Mesendoderm (in vitro differentiated cells): Measurements from ENCODE around the gene ADAMTS7.
"Not testable (repeated sequence)": the region's sequence is repeated elsewhere in the genome, so short reads cannot be mapped to it uniquely, and the experiment has no call there.

Experiments used
- DNase-seq: peaks from one replicate; pipeline ENCODE4 v3.0.0; 2013
- H2AK5ac ChIP-seq: 2 replicates; pipeline ENCODE4 v1.6.1; 2013; ENCODE audit warnings: low read length, inconsistent platforms
- H2BK120ac ChIP-seq: 2 replicates; pipeline ENCODE4 v1.6.1; 2013; ENCODE audit warnings: low read depth, mild to moderate bottlenecking, low read length, moderate library complexity, mixed read lengths
- H2BK15ac ChIP-seq: replicated peaks from 2 replicates; pipeline ENCODE4 v1.6.1; 2013; ENCODE audit warnings: low read depth, mild to moderate bottlenecking, moderate library complexity
- H2BK5ac ChIP-seq: 2 replicates; pipeline ENCODE4 v1.6.1; 2013; ENCODE audit warnings: low read length, inconsistent platforms
- H3K18ac ChIP-seq: 2 replicates; pipeline ENCODE4 v1.6.1; 2013; ENCODE audit warnings: mild to moderate bottlenecking, low read length, mixed read lengths
- H3K23ac ChIP-seq: one replicate; pipeline ENCODE4 v1.6.1; 2013; ENCODE audit warnings: low read length
- H3K27ac ChIP-seq: 2 replicates; pipeline ENCODE4 v1.5.1; 2013; ENCODE audit warnings: low read depth, mild to moderate bottlenecking, inconsistent platforms, low read length, moderate library complexity
- H3K27me3 ChIP-seq: 2 replicates; pipeline ENCODE4 v1.6.1; 2013; ENCODE audit warnings: low read length, control low read depth, mild to moderate bottlenecking, inconsistent platforms; ENCODE audit not compliant: insufficient read depth, poor library complexity
- H3K36me3 ChIP-seq: 2 replicates; pipeline ENCODE4 v1.6.1; 2013; ENCODE audit warnings: low read length, inconsistent platforms; ENCODE audit not compliant: control insufficient read depth, insufficient read depth
- H3K4ac ChIP-seq: one replicate; pipeline ENCODE4 v1.6.1; 2013; ENCODE audit warnings: low read depth, mild to moderate bottlenecking, low read length, moderate library complexity
- H3K4me1 ChIP-seq: 2 replicates; pipeline ENCODE4 v1.6.1; 2013; ENCODE audit warnings: low read depth, low read length, inconsistent platforms; ENCODE audit not compliant: control insufficient read depth
- H3K4me2 ChIP-seq: 2 replicates; pipeline ENCODE4 v1.6.1; 2013; ENCODE audit warnings: low read length
- H3K4me3 ChIP-seq: 2 replicates; pipeline ENCODE4 v1.5.1; 2013; ENCODE audit warnings: mild to moderate bottlenecking, low read length
- H3K56ac ChIP-seq: one replicate; pipeline ENCODE4 v1.6.1; 2013; ENCODE audit warnings: low read length
- H3K79me1 ChIP-seq: 2 replicates; pipeline ENCODE4 v1.6.1; 2013; ENCODE audit warnings: low read length, inconsistent platforms
- H3K79me2 ChIP-seq: 2 replicates; pipeline ENCODE4 v1.6.1; 2013; ENCODE audit warnings: mild to moderate bottlenecking, low read length; ENCODE audit not compliant: control insufficient read depth, insufficient read depth
- H3K9ac ChIP-seq: 2 replicates; pipeline ENCODE4 v1.6.1; 2013; ENCODE audit warnings: low read length, inconsistent platforms
- H4K5ac ChIP-seq: one replicate; pipeline ENCODE4 v1.6.1; 2013; ENCODE audit warnings: low read length
- H4K8ac ChIP-seq: one replicate; pipeline ENCODE4 v1.6.1; 2013; ENCODE audit warnings: low read depth, mild to moderate bottlenecking, control low read depth, low read length, moderate library complexity
- WGBS: extraction: QIAGEN DNeasy Blood & Tissue Kit; methylation state at CpG from one replicate; pipeline ENCODE4 v1.1.7; 2013; ENCODE audit warnings: low lambda C conversion rate, missing lambda C conversion rate; ENCODE audit not compliant: insufficient coverage; ENCODE audit errors: extremely low coverage; 5-methylcytosine and 5-hydroxymethylcytosine counted together

Gene ADAMTS7

DNA sequence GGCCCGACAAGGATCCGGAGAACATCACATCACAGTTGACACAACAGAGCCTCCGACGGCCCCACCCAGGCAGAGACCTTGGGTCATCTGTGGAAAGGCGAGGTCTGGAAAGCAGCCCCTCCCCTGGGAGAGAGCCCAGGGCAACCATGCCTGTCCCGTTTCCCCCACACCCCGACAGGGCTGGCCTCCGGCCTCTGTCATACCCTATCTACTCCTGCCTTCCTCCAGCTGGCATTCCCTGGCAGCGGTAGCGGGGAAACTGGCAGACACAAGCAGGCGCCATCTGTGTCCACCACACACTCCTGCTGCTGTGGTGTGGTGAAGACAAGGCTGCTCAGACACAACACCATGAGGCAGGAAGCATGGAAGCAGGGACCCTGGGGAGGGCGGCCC lies 33.3 kb downstream of the ADAMTS7 start:
- not testable (repeated sequence) for H2BK5ac ChIP-seq, H4K5ac ChIP-seq, H3K79me2 ChIP-seq, H3K4ac ChIP-seq, H3K23ac ChIP-seq, H4K8ac ChIP-seq, H2BK120ac ChIP-seq, H3K27ac ChIP-seq, H3K4me3 ChIP-seq, H2AK5ac ChIP-seq, H3K36me3 ChIP-seq, DNase-seq, H3K79me1 ChIP-seq, H3K27me3 ChIP-seq, H3K4me2 ChIP-seq, H2BK15ac ChIP-seq, H3K9ac ChIP-seq, H3K4me1 ChIP-seq, H3K18ac ChIP-seq, H3K56ac ChIP-seq
- no CpG with 5 or more reads among the region's 12 CpGs for WGBS

DNA sequence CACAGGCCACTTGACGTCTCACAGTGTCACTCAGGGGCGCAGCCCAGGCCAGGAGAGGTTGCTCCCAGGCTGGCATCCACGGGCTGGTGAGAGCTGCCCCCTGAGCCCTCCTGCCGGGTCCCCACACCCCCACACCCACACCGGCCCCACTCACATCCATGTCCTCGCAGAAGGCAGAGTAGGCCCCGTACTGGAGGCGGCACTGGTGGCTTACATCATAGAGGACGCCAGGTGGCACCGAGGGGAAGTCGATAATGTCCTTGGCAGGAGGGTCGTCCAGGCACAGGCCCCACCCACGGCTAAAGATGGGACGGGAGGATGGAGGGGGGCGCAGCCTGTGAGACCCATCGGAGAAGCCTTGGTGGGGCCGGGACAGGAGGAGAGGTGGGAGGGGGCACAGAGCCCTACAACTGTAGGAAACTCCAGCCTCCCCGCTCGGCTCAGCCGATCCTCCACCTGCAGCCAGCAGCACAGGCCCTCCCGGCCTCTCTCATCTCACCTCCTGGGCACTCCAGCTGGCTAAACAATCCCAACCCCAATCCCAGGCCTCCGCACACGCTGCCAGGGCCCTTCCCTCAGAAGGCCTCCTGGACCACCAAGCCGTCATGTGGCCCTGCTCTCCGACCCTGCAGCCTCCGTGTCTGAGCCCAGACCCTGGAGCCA lies 33.8 kb downstream of the ADAMTS7 start:
- not testable (repeated sequence) for H3K4me2 ChIP-seq, H3K56ac ChIP-seq, H3K9ac ChIP-seq, H3K27me3 ChIP-seq, H3K36me3 ChIP-seq, H3K18ac ChIP-seq, H3K4me1 ChIP-seq, H4K8ac ChIP-seq, H2BK5ac ChIP-seq, H2AK5ac ChIP-seq, H3K27ac ChIP-seq, H3K23ac ChIP-seq, H3K79me2 ChIP-seq, H2BK15ac ChIP-seq, H3K79me1 ChIP-seq, DNase-seq, H3K4ac ChIP-seq, H4K5ac ChIP-seq, H2BK120ac ChIP-seq, H3K4me3 ChIP-seq
- no CpG with 5 or more reads among the region's 26 CpGs for WGBS

DNA sequence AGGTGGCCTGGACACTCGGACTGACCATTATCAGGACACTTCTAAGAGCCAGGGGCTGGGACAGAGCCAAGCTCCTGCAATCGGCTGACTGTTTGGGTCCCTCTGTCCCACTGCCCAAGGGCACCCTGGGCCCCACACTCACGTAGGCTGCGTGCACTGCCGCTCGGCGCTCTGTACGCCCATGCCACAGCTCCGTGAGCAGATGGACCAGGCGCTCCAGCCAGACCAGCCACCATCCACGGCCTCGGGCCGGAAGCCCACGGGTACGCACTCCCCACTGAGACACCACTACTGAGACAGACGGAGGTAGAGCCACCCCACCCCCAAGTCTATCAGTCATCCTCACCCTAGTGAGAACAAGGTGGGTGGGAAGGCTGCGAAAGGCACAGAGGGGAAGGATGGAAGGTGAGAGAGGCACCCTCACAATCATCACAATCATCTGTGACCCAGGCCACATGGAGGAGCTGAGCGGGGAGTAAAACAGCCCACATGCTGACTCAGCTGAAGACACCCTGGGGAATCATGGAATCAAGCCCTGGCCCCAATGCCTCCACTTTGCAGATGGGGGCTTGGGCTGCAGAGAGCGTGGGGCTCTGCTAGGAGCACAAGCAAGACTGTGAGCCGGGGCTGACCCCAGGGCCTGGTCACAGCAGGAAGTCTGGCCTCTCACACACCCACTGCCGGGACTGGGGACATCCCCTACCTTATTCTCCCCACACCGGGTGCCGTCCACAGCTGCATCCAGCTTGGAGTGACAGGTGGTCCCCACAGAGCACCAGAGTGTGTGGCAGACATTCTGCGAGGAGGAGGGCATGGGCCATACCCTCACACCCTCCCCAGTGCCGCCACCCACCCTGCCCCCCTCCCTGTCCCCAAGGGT lies 35.0 kb downstream of the ADAMTS7 start:
- H3K79me2 ChIP-seq, H2BK120ac ChIP-seq, H2BK5ac ChIP-seq, H3K79me1 ChIP-seq, H2BK15ac ChIP-seq, H3K36me3 ChIP-seq, H3K23ac ChIP-seq, DNase-seq, H3K4me1 ChIP-seq, H3K4ac ChIP-seq, H3K27me3 ChIP-seq, H3K27ac ChIP-seq, H3K56ac ChIP-seq, H3K9ac ChIP-seq, H3K4me3 ChIP-seq, H2AK5ac ChIP-seq, H4K8ac ChIP-seq, H3K4me2 ChIP-seq, H4K5ac ChIP-seq, H3K18ac ChIP-seq: not testable (repeated sequence)
- no CpG with 5 or more reads among the region's 25 CpGs for WGBS

GRCh38 chr15:78775472-78775871 lies 35.8 kb downstream of the ADAMTS7 start:
- no peak overlapping the region for H3K56ac ChIP-seq
- no peak overlapping the region for H3K23ac ChIP-seq
- DNase-seq = no peak
- H3K18ac ChIP-seq = no peak overlapping the region
- H3K9ac ChIP-seq = no peak overlapping the region
- H3K27me3 ChIP-seq = no peaks in the 10 kb centered on the region
- H3K4me1 ChIP-seq = no peaks in the 10 kb centered on the region
- no peak overlapping the region for H3K27ac ChIP-seq
- H3K79me2 ChIP-seq = no peaks in the 10 kb centered on the region
- WGBS = no CpG with 5 or more reads among the region's 8 CpGs
- no peak overlapping the region for H2BK120ac ChIP-seq
- H3K79me1 ChIP-seq = no peaks in the 10 kb centered on the region
- no peak overlapping the region for H4K8ac ChIP-seq
- H3K4ac ChIP-seq = no peak overlapping the region
- no peak overlapping the region for H3K4me3 ChIP-seq
- no peak overlapping the region for H2BK5ac ChIP-seq
- no peak overlapping the region for H3K4me2 ChIP-seq
- no peaks in the 10 kb centered on the region for H3K36me3 ChIP-seq
- H4K5ac ChIP-seq = no peak overlapping the region
- H2BK15ac ChIP-seq = no peak overlapping the region
- H2AK5ac ChIP-seq = no peak overlapping the region

DNA sequence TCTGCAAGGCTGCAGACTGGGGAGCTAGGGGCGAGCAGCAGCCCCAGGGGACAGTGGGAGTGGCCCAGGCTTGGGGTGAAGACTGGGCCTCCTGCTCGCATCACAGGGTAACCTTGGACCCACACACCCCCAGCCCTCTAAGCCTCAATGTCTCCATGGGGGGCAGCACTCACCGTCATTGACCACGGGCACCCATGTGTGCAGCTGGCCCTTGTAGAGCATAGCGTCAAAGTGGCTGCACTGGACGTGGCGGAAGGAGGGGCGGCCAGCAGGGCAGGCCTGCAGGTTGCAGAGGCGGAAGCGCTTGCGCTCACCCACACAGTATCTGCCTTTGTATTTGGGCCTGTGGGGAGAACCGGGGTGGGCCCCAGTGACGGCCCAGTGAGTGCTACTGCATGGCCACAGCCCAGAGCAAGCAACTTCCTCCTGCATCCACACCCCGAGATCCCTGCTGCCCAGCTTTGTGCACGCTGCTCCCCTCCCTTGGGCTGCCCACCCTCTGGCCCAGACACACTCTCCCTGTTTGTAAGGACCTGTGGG lies 36.7 kb downstream of the ADAMTS7 start:
- not testable (repeated sequence) for H3K23ac ChIP-seq, H4K8ac ChIP-seq, H3K56ac ChIP-seq, H3K4me2 ChIP-seq, H3K9ac ChIP-seq, H3K18ac ChIP-seq, H3K4ac ChIP-seq, H3K27ac ChIP-seq, H3K27me3 ChIP-seq, H2BK120ac ChIP-seq, H2BK5ac ChIP-seq, H4K5ac ChIP-seq, H2BK15ac ChIP-seq, H3K79me1 ChIP-seq, H3K79me2 ChIP-seq, H2AK5ac ChIP-seq, H3K4me3 ChIP-seq, H3K4me1 ChIP-seq, H3K36me3 ChIP-seq, DNase-seq
- WGBS = no CpG with 5 or more reads among the region's 15 CpGs
